GM18909 (cell line): Measurements from ENCODE around the gene TUBB6.
A peak's percentile ranks its signal among the peaks of the same experiment; 100 is the strongest.

Experiments used
- ATAC-seq: cut with Tn5 transposase; IDR thresholded peaks from one replicate; pipeline ENCODE4 v1.9.1; 2021; ENCODE audit warnings: mild to moderate bottlenecking; ENCODE audit not compliant: unreplicated experiment, poor library complexity

The TUBB6 gene

GRCh38 chr18:12313530-12314245 is 5.6 kb downstream of the TUBB6 start:
- no peak for ATAC-seq

DNA sequence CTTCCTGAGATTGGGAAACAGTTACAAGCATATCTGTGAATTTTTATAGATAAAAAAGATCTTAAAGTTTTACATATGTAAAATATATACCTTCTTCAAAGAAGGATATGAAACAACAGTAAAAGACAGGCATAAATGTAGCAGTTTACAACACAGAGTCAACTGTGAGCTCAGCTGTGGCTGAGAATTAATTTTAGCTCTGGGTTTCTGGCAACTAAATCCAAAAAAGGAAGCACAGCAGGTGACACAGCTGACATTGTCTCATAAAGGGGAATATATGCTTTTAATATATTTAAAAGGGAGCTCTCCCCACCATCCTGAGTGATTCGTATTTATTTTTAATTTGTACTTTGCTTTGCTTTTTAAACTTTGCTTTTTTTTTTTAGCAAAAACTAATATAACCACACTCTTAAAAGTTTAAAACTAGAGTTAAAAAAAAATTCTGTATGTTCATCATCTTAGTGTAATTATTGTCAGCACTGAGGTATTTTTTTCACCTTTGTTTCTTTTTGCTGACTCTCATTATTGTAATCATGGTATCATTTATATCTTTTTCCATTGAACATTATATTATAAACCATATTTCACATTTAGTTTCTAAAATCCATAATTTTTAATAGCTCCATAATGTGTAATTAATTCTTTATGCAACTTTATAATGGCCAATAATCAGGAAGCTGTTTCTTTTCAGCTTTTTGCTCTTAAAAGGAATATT is 6.7 kb downstream of the TUBB6 start:
- no peak for ATAC-seq

- no peak for ATAC-seq
These were observed 7.4 kb downstream of the TUBB6 start for GRCh38 chr18:12315490-12315889.

DNA sequence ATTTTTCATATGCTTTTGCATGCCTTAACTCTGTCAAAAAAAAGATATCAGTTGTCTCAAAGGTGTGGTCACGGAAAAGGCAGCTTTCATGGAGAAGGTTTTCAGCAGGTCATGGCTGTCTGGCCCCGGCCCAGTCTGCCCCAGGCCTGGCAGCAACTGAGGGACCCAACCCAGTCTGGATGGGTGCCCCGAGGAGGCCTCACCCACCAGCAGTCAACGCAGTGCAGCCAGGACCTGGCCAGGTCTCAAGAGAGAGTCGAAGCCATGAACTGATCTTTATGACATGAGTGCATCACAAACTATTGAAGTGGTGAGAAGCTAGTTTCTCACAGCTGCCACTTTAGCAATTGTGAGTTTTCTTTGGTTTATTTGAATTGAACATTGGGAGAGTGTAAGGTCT is 7.9 kb downstream of the TUBB6 start:
- no peak for ATAC-seq

DNA sequence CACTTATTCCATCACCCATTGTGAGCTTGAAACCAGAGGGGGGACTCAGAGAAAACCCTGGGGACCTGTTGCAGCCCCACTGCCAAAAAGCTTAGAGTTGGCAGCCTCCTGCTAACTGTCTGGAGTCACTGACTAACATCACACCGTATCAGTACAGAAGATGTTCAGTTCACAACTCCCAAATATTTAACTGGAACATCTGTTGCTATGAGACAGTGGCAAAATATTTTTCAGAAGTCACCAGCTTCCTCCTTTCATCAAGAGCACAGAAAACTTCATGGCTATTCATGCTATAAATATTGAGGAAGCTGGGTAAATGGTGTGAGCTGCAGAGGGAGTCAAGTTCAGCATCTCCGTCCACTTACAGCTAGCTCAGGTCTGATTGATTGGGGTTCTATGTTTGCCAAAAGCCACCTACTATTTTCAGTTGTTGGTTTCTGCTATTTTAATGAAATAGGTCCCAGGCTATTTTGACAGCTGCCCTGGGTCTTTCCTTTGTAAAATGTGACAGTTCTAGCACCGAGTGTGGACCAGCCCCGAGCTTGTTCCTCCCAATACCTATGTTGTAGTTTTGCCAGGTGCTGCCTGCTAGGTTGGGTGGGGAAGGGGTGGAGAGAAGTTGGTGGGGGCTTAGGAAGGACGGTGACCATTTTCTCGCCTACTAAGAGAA is 9.8 kb downstream of the TUBB6 start:
- ATAC-seq, result no peak

DNA sequence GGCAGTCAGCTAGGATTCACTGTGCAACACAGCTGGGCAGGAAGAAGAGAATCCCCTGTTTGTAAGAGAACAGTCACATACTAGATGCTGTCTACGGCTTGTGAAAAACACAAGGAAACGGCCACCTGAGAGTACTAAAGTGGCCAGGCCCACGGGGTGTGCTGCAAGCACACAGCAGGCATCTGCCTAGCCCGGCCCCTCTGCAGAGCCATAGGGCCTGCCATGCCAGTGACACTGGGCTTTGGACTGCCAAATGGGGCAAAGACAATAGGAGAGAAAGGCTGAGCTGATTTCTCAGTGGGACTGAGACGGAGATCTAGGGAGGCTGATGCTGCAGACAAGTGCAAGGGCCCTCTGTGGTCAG is 10.3 kb downstream of the TUBB6 start:
- no peak for ATAC-seq

GRCh38 chr18:12318857-12319256 is 10.8 kb downstream of the TUBB6 start:
- ATAC-seq, result no peak

- peak; percentile 86 for ATAC-seq
These were observed 13.3 kb downstream of the TUBB6 start for GRCh38 chr18:12321333-12321732.

GRCh38 chr18:12324991-12325725 is 17.1 kb downstream of the TUBB6 start:
- ATAC-seq, result no peak

DNA sequence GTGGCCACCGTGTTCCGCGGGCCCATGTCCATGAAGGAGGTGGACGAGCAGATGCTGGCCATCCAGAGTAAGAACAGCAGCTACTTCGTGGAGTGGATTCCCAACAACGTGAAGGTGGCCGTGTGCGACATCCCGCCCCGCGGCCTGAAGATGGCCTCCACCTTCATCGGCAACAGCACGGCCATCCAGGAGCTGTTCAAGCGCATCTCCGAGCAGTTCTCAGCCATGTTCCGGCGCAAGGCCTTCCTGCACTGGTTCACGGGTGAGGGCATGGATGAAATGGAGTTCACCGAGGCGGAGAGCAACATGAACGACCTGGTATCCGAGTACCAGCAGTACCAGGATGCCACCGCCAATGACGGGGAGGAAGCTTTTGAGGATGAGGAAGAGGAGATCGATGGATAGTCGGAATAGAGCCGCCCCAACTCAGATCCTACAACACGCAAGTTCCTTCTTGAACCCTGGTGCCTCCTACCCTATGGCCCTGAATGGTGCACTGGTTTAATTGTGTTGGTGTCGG is 17.7 kb downstream of the TUBB6 start:
- ATAC-seq, result no peak

GRCh38 chr18:12326711-12327460 is 18.8 kb downstream of the TUBB6 start:
- ATAC-seq, result no peak

DNA sequence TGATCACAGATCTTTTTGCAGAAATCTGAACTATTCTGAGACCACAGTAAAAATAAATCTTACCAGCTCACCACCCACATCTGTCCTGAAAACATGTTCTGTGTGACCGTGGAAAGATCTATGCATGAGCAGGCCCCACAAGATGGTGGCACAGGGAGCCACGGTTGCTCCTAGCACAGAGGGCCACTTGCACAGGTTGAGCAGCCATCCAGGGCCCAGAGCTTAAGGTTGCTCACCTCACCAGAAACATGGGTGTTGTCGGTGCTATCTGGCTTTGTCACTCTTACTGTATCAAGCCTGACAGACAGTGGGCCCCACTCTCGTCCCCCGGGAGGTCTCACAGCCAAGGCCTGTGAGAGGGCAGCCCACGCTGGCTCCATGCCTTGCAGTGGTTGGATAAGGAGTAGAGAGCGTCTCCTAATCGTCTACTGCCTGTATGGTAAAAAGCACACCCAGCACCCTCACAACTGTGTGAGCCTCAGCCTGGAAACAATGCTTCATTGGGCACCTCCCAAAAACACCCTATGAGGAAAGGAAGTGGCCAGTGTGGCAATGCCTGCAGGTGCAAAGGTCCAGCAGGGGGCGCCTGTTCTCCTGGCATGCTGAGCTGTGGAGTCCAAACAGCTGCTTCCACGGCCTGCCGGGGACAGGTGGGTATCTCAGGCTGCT is 19.6 kb downstream of the TUBB6 start:
- ATAC-seq, result peak; percentile 83

- no peak for ATAC-seq
These were observed 20.3 kb downstream of the TUBB6 start for GRCh38 chr18:12328179-12328823.

DNA sequence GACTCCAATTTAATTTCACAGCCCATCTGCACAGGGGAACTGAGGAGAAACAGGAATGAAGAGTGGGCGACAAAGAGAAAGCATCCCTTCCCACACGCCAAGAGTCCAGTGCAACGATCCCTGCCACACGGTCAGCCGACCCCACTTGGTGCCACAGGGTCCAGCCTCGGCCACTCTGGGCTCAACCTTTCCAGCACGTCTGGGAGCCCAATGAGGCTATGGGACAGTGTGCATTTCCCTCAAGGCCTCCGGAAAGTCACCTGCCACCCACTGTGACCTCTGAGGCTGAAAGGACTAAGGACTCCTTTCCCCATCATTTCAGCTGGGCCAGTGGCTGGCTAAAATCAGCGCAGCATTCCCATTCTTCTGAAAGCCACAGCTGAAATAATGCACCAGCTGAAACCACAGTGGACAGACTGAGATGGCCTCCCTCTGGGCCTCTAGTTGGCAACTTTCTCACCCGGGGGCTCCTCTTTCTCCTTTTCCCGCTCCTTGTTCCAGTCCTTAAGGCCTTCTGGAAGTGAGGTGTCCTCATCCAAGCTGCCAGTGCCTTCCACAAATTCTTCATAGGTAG is 21.2 kb downstream of the TUBB6 start:
- no peak for ATAC-seq

DNA sequence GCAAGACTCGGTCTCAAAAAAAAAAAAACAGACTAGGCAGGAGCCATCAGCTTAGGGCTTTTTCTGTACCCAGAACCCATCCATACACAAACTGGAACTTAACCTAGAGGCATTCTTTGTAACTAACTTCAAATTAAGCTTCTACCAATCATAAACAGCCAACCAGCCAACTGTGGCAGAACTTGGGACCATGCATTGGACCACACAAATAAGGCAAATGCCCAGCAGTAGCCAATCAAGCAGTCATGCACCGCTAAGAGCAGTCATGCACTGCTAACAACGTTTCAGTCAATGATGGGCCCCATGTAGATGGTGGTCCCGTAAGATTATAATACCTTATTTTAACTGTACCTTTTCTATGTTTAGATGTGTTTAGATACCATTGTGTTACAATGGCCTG is 22.7 kb downstream of the TUBB6 start:
- ATAC-seq, result no peak

GRCh38 chr18:12333506-12334290 is 25.7 kb downstream of the TUBB6 start:
- no peak for ATAC-seq

DNA sequence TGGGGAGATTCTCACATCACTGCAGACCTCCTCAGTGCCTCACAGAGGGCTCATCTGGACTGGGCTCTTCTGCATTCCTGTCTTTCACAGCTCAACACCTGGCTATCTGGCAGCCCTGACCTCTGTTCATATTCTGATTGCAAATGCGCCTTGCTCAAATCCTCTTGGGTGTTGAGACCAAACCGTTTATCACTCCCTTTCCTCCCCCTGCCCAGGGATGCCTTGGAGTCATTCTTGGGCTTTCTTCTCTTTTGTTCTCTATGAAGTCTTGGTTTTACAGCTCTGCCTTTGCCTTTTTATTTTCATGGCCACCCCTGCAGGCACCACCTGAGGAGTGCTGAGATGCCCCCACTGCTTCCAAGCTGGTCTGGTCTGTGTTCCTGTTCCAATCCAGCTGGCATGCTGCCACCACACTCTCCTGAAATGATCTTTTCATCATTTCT is 26.3 kb downstream of the TUBB6 start:
- ATAC-seq, result no peak

GRCh38 chr18:12334863-12335262 is 26.8 kb downstream of the TUBB6 start:
- no peak for ATAC-seq
